GM23338 (cell line): Measurements from ENCODE around the gene SHROOM2. TPM values are rescaled to one million over a fixed set of nuclear protein-coding genes. Genes with fewer than 3 reads are reported as not detected.

Source experiments
- ATAC-seq: fragments of 200-7000 bp; cut with Tn5 transposase; 3 replicates; pipeline ENCODE4 v1.9.1; 2020
- DNase-seq: peaks from one replicate; pipeline ENCODE4 v3.0.0-alpha.2; 2015; ENCODE audit warnings: low spot score
- H2AFZ ChIP-seq: fragments of 200-600 bp; sonication (generic); 2 replicates; pipeline ENCODE4 v1.8.0; 2016; ENCODE audit warnings: antibody characterized with exemption, mild to moderate bottlenecking, moderate library complexity
- H3F3A ChIP-seq: fragments of 200-600 bp; sonication (generic); replicated peaks from 2 replicates; pipeline ENCODE4 v1.8.0; 2017; ENCODE audit warnings: antibody characterized with exemption, mixed run types, low read depth
- H3K27ac ChIP-seq: fragments of 200-600 bp; sonication (generic); 2 replicates; pipeline ENCODE4 v1.6.1; 2016; ENCODE audit warnings: low read depth
- H3K27me3 ChIP-seq: fragments of 200-600 bp; sonication (generic); 2 replicates; pipeline ENCODE4 v1.8.0; 2016; ENCODE audit warnings: mild to moderate bottlenecking, mixed run types, moderate library complexity; ENCODE audit not compliant: insufficient read depth
- H3K36me3 ChIP-seq: fragments of 200-600 bp; sonication (generic); 2 replicates; pipeline ENCODE4 v1.8.0; 2016; ENCODE audit warnings: mild to moderate bottlenecking; ENCODE audit not compliant: insufficient read depth
- H3K4me1 ChIP-seq: fragments of 200-600 bp; sonication (generic); 2 replicates; pipeline ENCODE4 v1.8.0; 2016; ENCODE audit warnings: mild to moderate bottlenecking, moderate library complexity; ENCODE audit not compliant: insufficient read depth
- H3K4me2 ChIP-seq: fragments of 200-600 bp; sonication (generic); 2 replicates; pipeline ENCODE4 v1.7.1; 2017; ENCODE audit warnings: mixed run types
- H3K4me3 ChIP-seq: fragments of 200-600 bp; sonication (generic); 2 replicates; pipeline ENCODE4 v1.6.1; 2016; ENCODE audit warnings: mixed run types
- H3K79me2 ChIP-seq: fragments of 200-600 bp; sonication (generic); replicated peaks from 2 replicates; pipeline ENCODE4 v1.8.0; 2017; ENCODE audit warnings: mild to moderate bottlenecking; ENCODE audit not compliant: insufficient read depth
- H3K9me2 ChIP-seq: fragments of 200-600 bp; sonication (generic); 2 replicates; pipeline ENCODE4 v1.8.0; 2017; ENCODE audit not compliant: insufficient read depth
- H4K20me1 ChIP-seq: fragments of 200-600 bp; sonication (generic); replicated peaks from 2 replicates; pipeline ENCODE4 v1.8.0; 2017; ENCODE audit warnings: mild to moderate bottlenecking; ENCODE audit not compliant: insufficient read depth
- H3K27ac Mint-ChIP-seq: 2 replicates; pipeline ENCODE4 v1.8.0; 2020; ENCODE audit warnings: inconsistent platforms, mild to moderate bottlenecking, moderate library complexity, mixed read lengths
- H3K27me3 Mint-ChIP-seq: 3 replicates; pipeline ENCODE4 v1.8.0; 2022; ENCODE audit warnings: low read depth, mild to moderate bottlenecking, moderate library complexity, mixed read lengths, inconsistent platforms; ENCODE audit not compliant: insufficient read depth, poor library complexity
- H3K36me3 Mint-ChIP-seq: 3 replicates; pipeline ENCODE4 v1.8.0; 2021; ENCODE audit warnings: low read depth, mild to moderate bottlenecking, inconsistent platforms, moderate library complexity, mixed read lengths
- H3K4me1 Mint-ChIP-seq: 3 replicates; pipeline ENCODE4 v1.8.0; 2020; ENCODE audit warnings: mild to moderate bottlenecking, inconsistent platforms, mixed read lengths
- H3K4me3 Mint-ChIP-seq: 3 replicates; pipeline ENCODE4 v1.8.0; 2021; ENCODE audit warnings: moderate library complexity, mild to moderate bottlenecking, inconsistent platforms, mixed read lengths
- H3K9me3 Mint-ChIP-seq: 3 replicates; pipeline ENCODE4 v1.8.0; 2020; ENCODE audit warnings: moderate library complexity, mild to moderate bottlenecking, inconsistent platforms, mixed read lengths
- CREB1 ChIP-seq: fragments of 250-450 bp; sonication (Bioruptor Pico); IDR thresholded peaks from 2 replicates; pipeline ENCODE4 v1.5.0; 2020; ENCODE audit warnings: low read depth, mild to moderate bottlenecking, moderate library complexity
- EZH2 ChIP-seq: fragments of 200-600 bp; sonication (generic); IDR thresholded peaks from one replicate; pipeline ENCODE4 v1.8.0; 2017; ENCODE audit warnings: antibody characterized with exemption, mild to moderate bottlenecking, low read depth; ENCODE audit not compliant: unreplicated experiment
- NANOG ChIP-seq: IDR thresholded peaks from 2 replicates; pipeline ENCODE4 v1.6.1; 2016; ENCODE audit warnings: antibody characterized with exemption, borderline replicate concordance
- POLR2AphosphoS5 ChIP-seq: IDR thresholded peaks from 2 replicates; pipeline ENCODE4 v1.6.1; 2016; ENCODE audit warnings: antibody characterized with exemption, low read depth
- REST ChIP-seq: IDR thresholded peaks from one replicate; pipeline ENCODE4 v1.6.1; 2018; ENCODE audit warnings: antibody characterized with exemption; ENCODE audit not compliant: unreplicated experiment
- STAT1 ChIP-seq: IDR thresholded peaks from one replicate; pipeline ENCODE4 v1.6.1; 2016; ENCODE audit warnings: antibody characterized with exemption; ENCODE audit not compliant: unreplicated experiment
- ZNF331 ChIP-seq: fragments of 250-450 bp; sonication (Bioruptor Pico); IDR thresholded peaks from 2 replicates; pipeline ENCODE4 v1.5.0; 2020; ENCODE audit warnings: low read depth, mild to moderate bottlenecking, moderate library complexity
- polyA plus RNA-seq: library from polyadenylated mRNA; unstranded; fragments of >200 nt; fragmentation: Nextera tagmentation; extraction: Ambion mirVana; gene quantifications from 2 replicates; pipeline ENCODE4 v1.2.1, GENCODE V29; 2016
- total RNA-seq: library from RNA; depleted of rRNA; stranded (reverse); fragments of >200 nt; shearing (Covaris generic); gene quantifications from 2 replicates; pipeline ENCODE4 v1.2.3, GENCODE V29; 2014

SHROOM2 gene
- total and polyA plus RNA-seq, 2 experiments from 2014 or later, result 3.5 to 15.8 TPM

- Histone ChIP-seq H3K4me2 (no peak overlapping the region), H3K4me1 (peaks cover 5% of the 10 kb centered on the region; the same call in 1 of the 2 replicates), H3K9me2 (no peaks in the 10 kb centered on the region), H3F3A (no peaks in the 10 kb centered on the region), H2AFZ (no peak overlapping the region), H3K27ac (no peak overlapping the region), H3K36me3 (no peaks in the 10 kb centered on the region), H4K20me1 (no peaks in the 10 kb centered on the region; the same call in 1 of the 2 replicates), H3K79me2 (peaks cover 27% of the 10 kb centered on the region), H3K4me3 (no peak overlapping the region), H3K27me3 (no peaks in the 10 kb centered on the region)
- TF ChIP-seq STAT1, result no peak
- no peak for ATAC-seq
- no peak for DNase-seq
- Mint-ChIP-seq H3K36me3 (peaks cover 13% of the 10 kb centered on the region), H3K27ac (no peak overlapping the region), H3K27me3 (no peaks in the 10 kb centered on the region), H3K4me3 (no peak overlapping the region), H3K9me3 (peaks cover 10% of the 10 kb centered on the region; the same call in 2 of the 3 replicates), H3K4me1 (peaks cover 12% of the 10 kb centered on the region)
Measured at GRCh38 chrX:9804444-9804843, 18.2 kb downstream of the SHROOM2 start.

DNA sequence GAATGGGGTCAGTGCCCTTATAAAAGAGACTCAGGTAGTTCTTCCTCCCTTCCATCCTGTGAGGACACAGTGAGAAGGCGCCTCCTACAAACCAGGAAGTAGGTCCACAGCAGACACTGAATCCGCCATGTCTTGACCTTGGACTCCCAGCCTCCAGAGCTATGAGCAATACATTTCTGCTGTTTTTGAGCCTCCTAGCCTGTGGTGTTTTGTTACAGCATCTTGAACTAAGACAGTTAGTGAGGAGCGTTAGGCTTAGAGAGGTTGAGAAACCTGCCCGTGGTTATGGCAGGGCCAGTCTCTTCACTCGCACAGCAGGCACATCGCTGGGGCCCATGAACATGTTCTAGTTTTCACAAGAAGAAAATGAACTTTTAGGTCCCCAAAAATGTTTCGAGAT is 19.7 kb downstream of the SHROOM2 start:
- H3K36me3 Mint-ChIP-seq, result peaks cover 3% of the 10 kb centered on the region; the same call in 2 of the 3 replicates
- H3K27me3 ChIP-seq, result no peaks in the 10 kb centered on the region
- ATAC-seq, result no peak
- peaks cover 10% of the 10 kb centered on the region for H3K4me1 Mint-ChIP-seq
- H3K27ac Mint-ChIP-seq, result no peak overlapping the region
- H3K27ac ChIP-seq, result no peak overlapping the region
- peaks cover 14% of the 10 kb centered on the region for H3K79me2 ChIP-seq
- peaks cover 5% of the 10 kb centered on the region; the same call in 1 of the 2 replicates for H3K4me1 ChIP-seq
- H3K9me2 ChIP-seq, result no peaks in the 10 kb centered on the region
- no peak overlapping the region for H3K4me3 Mint-ChIP-seq
- H3K4me3 ChIP-seq, result no peak overlapping the region
- no peaks in the 10 kb centered on the region for H3F3A ChIP-seq
- DNase-seq, result no peak
- no peaks in the 10 kb centered on the region; the same call in 1 of the 2 replicates for H4K20me1 ChIP-seq
- H3K4me2 ChIP-seq, result no peak overlapping the region
- no peaks in the 10 kb centered on the region for H3K27me3 Mint-ChIP-seq
- no peaks in the 10 kb centered on the region for H3K9me3 Mint-ChIP-seq
- no peak overlapping the region for H2AFZ ChIP-seq
- no peaks in the 10 kb centered on the region for H3K36me3 ChIP-seq
- TF ChIP-seq ZNF331 (CRISPR knock-in tag), result no peak
- no peak for TF ChIP-seq NANOG
- TF ChIP-seq CREB1 (CRISPR knock-in tag), result no peak
- no peak for TF ChIP-seq REST
- TF ChIP-seq POLR2AphosphoS5, result no peak
- TF ChIP-seq EZH2, result no peak
